Measurements from ENCODE around the gene HDAC4. TPM values are rescaled to one million over a fixed set of nuclear protein-coding genes. Genes with fewer than 3 reads are reported as not detected.

The HDAC4 gene
- total RNA-seq, 1 donor from 2014 or later, result 76.6 TPM

GRCh38 chr2:239058766-239059165 is 342.1 kb downstream of the HDAC4 start:
- H3K4me1 ChIP-seq, result no peaks in the 10 kb centered on the region
- peaks cover 0 to 27% of the 10 kb centered on the region in 2 donors for H3K36me3 ChIP-seq
- H3K27me3 ChIP-seq, result no peaks in the 10 kb centered on the region
- no peak overlapping the region for H3K27ac ChIP-seq
- intact Hi-C loops (cut with DNase I), result no loop called here
- peaks cover 7% of the 10 kb centered on the region for H3K9me3 ChIP-seq
- no peak for DNase-seq (ENCODE audit: extremely low spot score in 2 of 2)
- H3K4me3 ChIP-seq, result no peak overlapping the region
- TF ChIP-seq POLR2AphosphoS5 (IDR thresholded peaks at IDR 0.05; ENCODE audit: insufficient read depth in 1 of 2, low read depth in 1 of 2), result no peak
- no peak for TF ChIP-seq POLR2A (IDR thresholded peaks at IDR 0.05)
- TF ChIP-seq, protein P1, sequence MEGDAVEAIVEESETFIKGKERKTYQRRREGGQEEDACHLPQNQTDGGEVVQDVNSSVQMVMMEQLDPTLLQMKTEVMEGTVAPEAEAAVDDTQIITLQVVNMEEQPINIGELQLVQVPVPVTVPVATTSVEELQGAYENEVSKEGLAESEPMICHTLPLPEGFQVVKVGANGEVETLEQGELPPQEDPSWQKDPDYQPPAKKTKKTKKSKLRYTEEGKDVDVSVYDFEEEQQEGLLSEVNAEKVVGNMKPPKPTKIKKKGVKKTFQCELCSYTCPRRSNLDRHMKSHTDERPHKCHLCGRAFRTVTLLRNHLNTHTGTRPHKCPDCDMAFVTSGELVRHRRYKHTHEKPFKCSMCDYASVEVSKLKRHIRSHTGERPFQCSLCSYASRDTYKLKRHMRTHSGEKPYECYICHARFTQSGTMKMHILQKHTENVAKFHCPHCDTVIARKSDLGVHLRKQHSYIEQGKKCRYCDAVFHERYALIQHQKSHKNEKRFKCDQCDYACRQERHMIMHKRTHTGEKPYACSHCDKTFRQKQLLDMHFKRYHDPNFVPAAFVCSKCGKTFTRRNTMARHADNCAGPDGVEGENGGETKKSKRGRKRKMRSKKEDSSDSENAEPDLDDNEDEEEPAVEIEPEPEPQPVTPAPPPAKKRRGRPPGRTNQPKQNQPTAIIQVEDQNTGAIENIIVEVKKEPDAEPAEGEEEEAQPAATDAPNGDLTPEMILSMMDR (IDR thresholded peaks at IDR 0.05), result no peak

- intact Hi-C loops (cut with DNase I), result no loop called here
- H3K36me3 ChIP-seq, result peaks cover 0 to 29% of the 10 kb centered on the region in 2 donors
- DNase-seq (ENCODE audit: extremely low spot score in 2 of 2), result no peak
- no peaks in the 10 kb centered on the region for H3K4me1 ChIP-seq
- H3K9me3 ChIP-seq, result peaks cover 7% of the 10 kb centered on the region
- TF ChIP-seq, protein P1 (IDR thresholded peaks at IDR 0.05), result no peak
- no peak for TF ChIP-seq POLR2A (IDR thresholded peaks at IDR 0.05)
- no peak overlapping the region for H3K4me3 ChIP-seq
- H3K27me3 ChIP-seq, result no peaks in the 10 kb centered on the region
- no peak overlapping the region for H3K27ac ChIP-seq
Measured at GRCh38 chr2:239057533-239057932, 343.3 kb downstream of the HDAC4 start.

DNA sequence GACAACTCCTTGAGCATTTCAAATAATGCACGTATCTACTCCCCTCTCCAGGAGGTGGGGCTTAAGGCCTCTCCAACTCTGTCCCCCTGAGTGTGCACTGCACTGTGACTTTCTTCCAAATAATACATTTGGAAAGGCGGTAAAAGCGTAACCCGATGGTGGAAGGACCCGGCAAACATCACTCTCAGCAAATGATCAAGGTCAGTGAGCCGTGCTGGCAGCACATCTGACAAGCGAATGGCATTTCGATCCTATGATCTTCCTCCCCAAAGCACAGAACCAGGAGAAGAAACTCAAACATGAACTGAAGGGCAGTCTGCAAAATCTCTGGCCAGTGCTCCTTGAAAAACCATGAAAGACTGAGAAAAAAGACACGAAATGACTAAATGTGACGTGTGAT is 344.2 kb downstream of the HDAC4 start:
- H3K27me3 ChIP-seq, result no peaks in the 10 kb centered on the region
- H3K4me3 ChIP-seq, result no peak overlapping the region
- no peak overlapping the region for H3K27ac ChIP-seq
- peaks cover 7% of the 10 kb centered on the region for H3K9me3 ChIP-seq
- DNase-seq (ENCODE audit: extremely low spot score in 2 of 2), result no peak
- no peak for TF ChIP-seq POLR2AphosphoS5 (IDR thresholded peaks at IDR 0.05; ENCODE audit: insufficient read depth in 1 of 2, low read depth in 1 of 2)
- no peak for TF ChIP-seq POLR2A (IDR thresholded peaks at IDR 0.05)
- TF ChIP-seq, protein P1 (IDR thresholded peaks at IDR 0.05), result no peak
- peaks cover 0 to 38% of the 10 kb centered on the region in 2 donors for H3K36me3 ChIP-seq
- no peaks in the 10 kb centered on the region for H3K4me1 ChIP-seq
- intact Hi-C loops (cut with DNase I), result no loop called here

DNA sequence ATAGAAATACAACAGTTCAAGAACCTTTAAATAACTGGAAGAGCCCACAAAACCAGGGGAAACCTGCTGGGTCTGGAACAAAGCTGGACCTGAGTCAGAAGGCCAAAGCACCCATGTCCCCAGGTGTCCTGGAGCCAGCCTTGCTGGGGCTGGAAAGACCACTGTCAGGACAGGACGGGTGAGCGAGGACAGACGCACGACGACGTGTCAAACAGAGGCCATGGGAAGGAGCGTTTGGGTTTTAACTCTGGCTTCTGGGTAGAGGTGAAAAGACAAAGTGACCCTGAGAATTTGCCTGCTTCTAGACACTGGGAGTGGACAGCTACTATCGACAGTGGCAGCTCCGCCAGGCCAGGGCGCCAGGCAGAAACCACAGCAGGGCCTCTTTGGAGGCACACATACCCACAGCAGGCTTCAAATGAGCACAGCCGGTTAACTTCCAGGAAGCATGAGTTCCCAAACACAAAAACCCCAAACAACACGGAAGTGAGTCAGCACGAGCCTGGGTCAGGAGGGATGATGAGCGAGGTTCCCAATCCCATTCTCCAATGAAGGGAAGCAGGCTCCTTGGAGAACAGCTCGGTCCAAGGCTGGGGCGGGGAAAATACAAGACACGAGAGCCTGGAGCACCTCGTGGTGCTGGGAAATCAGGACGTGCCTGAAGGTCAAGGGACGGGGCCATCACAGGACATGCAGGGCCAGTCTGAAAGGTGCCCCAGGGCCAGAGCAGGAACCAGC is 344.9 kb downstream of the HDAC4 start:
- no peaks in the 10 kb centered on the region for H3K4me1 ChIP-seq
- peaks cover 7% of the 10 kb centered on the region for H3K9me3 ChIP-seq
- H3K36me3 ChIP-seq, result peaks cover 0 to 38% of the 10 kb centered on the region in 2 donors
- intact Hi-C loops (cut with DNase I), result no loop called here
- no peak overlapping the region for H3K4me3 ChIP-seq
- TF ChIP-seq POLR2AphosphoS5 (IDR thresholded peaks at IDR 0.05; ENCODE audit: insufficient read depth in 1 of 2, low read depth in 1 of 2) (no peak), POLR2A (IDR thresholded peaks at IDR 0.05) (no peak)
- TF ChIP-seq, protein P1 (IDR thresholded peaks at IDR 0.05), result no peak
- H3K27ac ChIP-seq, result no peak overlapping the region
- DNase-seq (ENCODE audit: extremely low spot score in 2 of 2), result no peak
- H3K27me3 ChIP-seq, result no peaks in the 10 kb centered on the region

DNA sequence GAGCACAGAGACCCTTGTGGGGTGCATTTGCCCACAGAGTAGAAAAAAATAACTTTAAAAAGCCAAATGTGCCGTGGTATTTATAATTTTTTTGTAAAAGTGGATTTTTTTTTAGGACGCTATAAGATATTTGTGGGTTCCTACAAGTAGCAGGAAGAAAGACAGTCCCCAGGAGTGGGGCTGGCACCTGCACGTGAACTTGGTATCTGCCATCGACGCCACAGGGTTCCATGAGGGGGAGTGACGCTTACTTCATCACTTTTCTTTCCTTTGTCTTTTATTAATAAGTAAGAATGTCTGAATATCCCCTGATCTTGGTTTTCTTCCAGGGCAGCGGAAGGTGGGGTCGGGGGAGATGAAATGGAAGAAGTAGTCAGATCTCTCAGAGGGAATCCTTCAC is 345.9 kb downstream of the HDAC4 start:
- H3K4me1 ChIP-seq, result no peaks in the 10 kb centered on the region
- H3K36me3 ChIP-seq, result peaks cover 0 to 33% of the 10 kb centered on the region in 2 donors
- H3K27ac ChIP-seq, result no peak overlapping the region
- intact Hi-C loops (cut with DNase I), result no loop called here
- H3K27me3 ChIP-seq, result no peaks in the 10 kb centered on the region
- TF ChIP-seq, protein P1 (IDR thresholded peaks at IDR 0.05), result no peak
- TF ChIP-seq POLR2AphosphoS5 (IDR thresholded peaks at IDR 0.05; ENCODE audit: insufficient read depth in 1 of 2, low read depth in 1 of 2) (no peak), POLR2A (IDR thresholded peaks at IDR 0.05) (no peak)
- no peak overlapping the region for H3K4me3 ChIP-seq
- no peak for DNase-seq (ENCODE audit: extremely low spot score in 2 of 2)
- peaks cover 7% of the 10 kb centered on the region for H3K9me3 ChIP-seq
